Natural killer cell (primary cell): Measurements from ENCODE around the gene WDHD1. TPM values are rescaled to one million over a fixed set of nuclear protein-coding genes. Genes with fewer than 3 reads are reported as not detected.

Source experiments
- ATAC-seq, 3 donors: fragments of 150-1000 bp in 2 of 3; fragments of 200-7000 bp in 1 of 3; cut with Tn5 transposase; 1 replicate in 1 of 3; 2 replicates in 2 of 3; pipeline ENCODE4 v1.10.0; 2021; ENCODE audit warnings: mild to moderate bottlenecking in 2 of 3, moderate library complexity in 2 of 3
- DNase-seq, 2 donors: peaks; one replicate each; pipeline versions ENCODE4 v3.0.0 to v3.0.0-alpha.2; 2013 to 2021; ENCODE audit warnings: mixed read lengths in 1 of 2
- H3K27ac ChIP-seq: one replicate; pipeline ENCODE4 v1.5.1; 2013; ENCODE audit warnings: mild to moderate bottlenecking, low read length
- H3K27me3 ChIP-seq: one replicate; pipeline ENCODE4 v1.6.1; 2013; ENCODE audit warnings: low read length; ENCODE audit not compliant: control insufficient read depth, insufficient read depth
- H3K36me3 ChIP-seq: one replicate; pipeline ENCODE4 v1.6.1; 2013; ENCODE audit warnings: low read length; ENCODE audit not compliant: control insufficient read depth, insufficient read depth
- H3K4me1 ChIP-seq: one replicate; pipeline ENCODE4 v1.6.1; 2013; ENCODE audit warnings: low read length; ENCODE audit not compliant: control insufficient read depth, insufficient read depth
- H3K4me3 ChIP-seq: one replicate; pipeline ENCODE4 v1.5.1; 2013; ENCODE audit warnings: low read length
- H3K9me3 ChIP-seq: one replicate; pipeline ENCODE4 v1.6.1; 2013; ENCODE audit warnings: low read length; ENCODE audit not compliant: control insufficient read depth, insufficient read depth
- H3K27ac Mint-ChIP-seq, 2 donors: one replicate each; pipeline ENCODE4 v1.8.0; 2022; ENCODE audit warnings: mild to moderate bottlenecking in 2 of 2, mixed read lengths in 2 of 2, moderate library complexity in 1 of 2
- H3K27me3 Mint-ChIP-seq, 2 donors: one replicate each; pipeline ENCODE4 v1.8.0; 2022; ENCODE audit warnings: low read depth in 2 of 2, mixed read lengths in 2 of 2
- H3K36me3 Mint-ChIP-seq: one replicate; pipeline ENCODE4 v1.8.0; 2022; ENCODE audit warnings: mixed read lengths
- H3K4me1 Mint-ChIP-seq, 2 donors: one replicate each; pipeline ENCODE4 v1.8.0; 2022; ENCODE audit warnings: mixed read lengths in 2 of 2
- H3K4me3 Mint-ChIP-seq: one replicate; pipeline ENCODE4 v1.8.0; 2022; ENCODE audit warnings: mild to moderate bottlenecking, moderate library complexity, mixed read lengths
- H3K9me3 Mint-ChIP-seq, 2 donors: one replicate each; pipeline ENCODE4 v1.8.0; 2022; ENCODE audit warnings: mixed read lengths in 2 of 2
- WGBS: methylation state at CpG from one replicate; pipeline ENCODE4 v1.1.7; 2013; ENCODE audit warnings: missing lambda C conversion rate; ENCODE audit not compliant: insufficient coverage; 5-methylcytosine and 5-hydroxymethylcytosine counted together
- intact Hi-C: fragments of 100-400 bp; cut with micrococcal nuclease; formaldehyde crosslinking; loops from one replicate; pipeline ENCODE4 v1.14.2; 2022
- total RNA-seq, 4 donors: library from RNA; stranded (reverse); fragments of 120-200 nt in 1 of 4; gene quantifications; one replicate each; pipeline versions ENCODE4 v1.2.3 to v1.2.4, GENCODE V29; 2013 to 2022
- TF ChIP-seq, protein P1 (sequence below): fragments of 200-600 bp; IDR thresholded peaks from one replicate; pipeline ENCODE4 v1.8.0; 2022; ENCODE audit warnings: antibody characterized with exemption

Gene WDHD1
- total RNA-seq, 3 donors from 2014 or later (not counting 1 experiment from before 2014, with no cell fraction given): 4.5 to 5.4 (median 5.3) TPM

- Histone ChIP-seq H3K27me3 (no peaks in the 10 kb centered on the region), H3K4me1 (peaks cover 15% of the 10 kb centered on the region), H3K9me3 (no peaks in the 10 kb centered on the region), H3K36me3 (peaks cover 2% of the 10 kb centered on the region), H3K27ac (peak overlapping the region; percentile 99), H3K4me3 (no peak overlapping the region)
- no peaks in the 10 kb centered on the region for H3K36me3 Mint-ChIP-seq
- peaks cover 39 to 41% of the 10 kb centered on the region in 2 donors for H3K4me1 Mint-ChIP-seq
- peak overlapping the region; percentile 86 to 93 for H3K27ac Mint-ChIP-seq
- WGBS: 95% methylated on average over 5 of the region's 6 CpGs
- intact Hi-C loops: loop anchor here (5.0 to 10.0 kb wide), 2 partner anchors 222 to 529 kb away; partner anchors contain the start of genes FBXO34 and KTN1
- peak overlapping the region; percentile 92 for H3K4me3 Mint-ChIP-seq
- TF ChIP-seq, protein P1, sequence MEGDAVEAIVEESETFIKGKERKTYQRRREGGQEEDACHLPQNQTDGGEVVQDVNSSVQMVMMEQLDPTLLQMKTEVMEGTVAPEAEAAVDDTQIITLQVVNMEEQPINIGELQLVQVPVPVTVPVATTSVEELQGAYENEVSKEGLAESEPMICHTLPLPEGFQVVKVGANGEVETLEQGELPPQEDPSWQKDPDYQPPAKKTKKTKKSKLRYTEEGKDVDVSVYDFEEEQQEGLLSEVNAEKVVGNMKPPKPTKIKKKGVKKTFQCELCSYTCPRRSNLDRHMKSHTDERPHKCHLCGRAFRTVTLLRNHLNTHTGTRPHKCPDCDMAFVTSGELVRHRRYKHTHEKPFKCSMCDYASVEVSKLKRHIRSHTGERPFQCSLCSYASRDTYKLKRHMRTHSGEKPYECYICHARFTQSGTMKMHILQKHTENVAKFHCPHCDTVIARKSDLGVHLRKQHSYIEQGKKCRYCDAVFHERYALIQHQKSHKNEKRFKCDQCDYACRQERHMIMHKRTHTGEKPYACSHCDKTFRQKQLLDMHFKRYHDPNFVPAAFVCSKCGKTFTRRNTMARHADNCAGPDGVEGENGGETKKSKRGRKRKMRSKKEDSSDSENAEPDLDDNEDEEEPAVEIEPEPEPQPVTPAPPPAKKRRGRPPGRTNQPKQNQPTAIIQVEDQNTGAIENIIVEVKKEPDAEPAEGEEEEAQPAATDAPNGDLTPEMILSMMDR: no peak
- no peaks in the 10 kb centered on the region for H3K9me3 Mint-ChIP-seq
- H3K27me3 Mint-ChIP-seq: no peaks in the 10 kb centered on the region
- ATAC-seq: no peak
- DNase-seq: no peak
Measured at GRCh38 chr14:55053018-55053417, 26.1 kb upstream of the WDHD1 start.

- no peaks in the 10 kb centered on the region for H3K9me3 ChIP-seq
- DNase-seq (no peak), ATAC-seq (peak in 1 of 3 donors; percentile 6)
- H3K4me3 ChIP-seq: peak overlapping the region; percentile 96
- peak overlapping the region; percentile 92 for H3K4me3 Mint-ChIP-seq
- WGBS: 17% methylated on average over 14 of the region's 14 CpGs
- no peaks in the 10 kb centered on the region for H3K36me3 ChIP-seq
- intact Hi-C loops: loop anchor here (5.0 to 10.0 kb wide), 2 partner anchors 222 to 530 kb away; partner anchors contain the start of genes FBXO34 and KTN1
- H3K27me3 ChIP-seq: no peaks in the 10 kb centered on the region
- H3K27me3 Mint-ChIP-seq: no peaks in the 10 kb centered on the region
- H3K27ac ChIP-seq: peak overlapping the region; percentile 99
- TF ChIP-seq, protein P1: no peak
- H3K4me1 Mint-ChIP-seq: peaks cover 38% of the 10 kb centered on the region in 2 donors
- peaks cover 15% of the 10 kb centered on the region for H3K4me1 ChIP-seq
- no peaks in the 10 kb centered on the region for H3K9me3 Mint-ChIP-seq
- H3K27ac Mint-ChIP-seq: peak overlapping the region; percentile 86 to 93
- no peaks in the 10 kb centered on the region for H3K36me3 Mint-ChIP-seq
Measured at GRCh38 chr14:55052269-55052930, 25.5 kb upstream of the WDHD1 start.

GRCh38 chr14:55051423-55052268, 24.7 kb upstream of the WDHD1 start, which contains the start of gene MAPK1IP1L:
Gene MAPK1IP1L (plus strand): TSS chr14:55051647. CDS start chr14:55061684, 10,037 bp downstream.
- no peaks in the 10 kb centered on the region for H3K9me3 Mint-ChIP-seq
- under 1% methylated on average over 98 of the region's 98 CpGs for WGBS

More at GRCh38 chr14:55051423-55052268, 24.7 kb upstream of the WDHD1 start, which contains the start of gene MAPK1IP1L:
- ATAC-seq (peak; percentile 91 to 99 (median 91)), DNase-seq (peak; percentile 91 to 94)
- Mint-ChIP-seq H3K4me1 (peaks cover 38% of the 10 kb centered on the region in 2 donors), H3K4me3 (peak within 1 kb of the TSS; percentile 92), H3K27me3 (no peaks in the 10 kb centered on the region), H3K36me3 (no peaks in the 10 kb centered on the region), H3K27ac (peak within 1 kb of the TSS; percentile 86 to 93)
- H3K4me3 ChIP-seq: peak within 1 kb of the TSS; percentile 96
- intact Hi-C loops: loop anchor here (1.0 to 10.0 kb wide), 4 partner anchors 24 to 531 kb away; partner anchors contain the start of genes FBXO34, KTN1, SOCS4 and WDHD1
- no peaks in the 10 kb centered on the region for H3K36me3 ChIP-seq
- H3K27ac ChIP-seq: peak within 1 kb of the TSS; percentile 99
- TF ChIP-seq, protein P1: peak; percentile 100
- no peaks in the 10 kb centered on the region for H3K27me3 ChIP-seq
- H3K9me3 ChIP-seq: no peaks in the 10 kb centered on the region
- peaks cover 15% of the 10 kb centered on the region for H3K4me1 ChIP-seq
